ENCODE measurements around the gene ZHX3.

ZHX3 gene, protein sequence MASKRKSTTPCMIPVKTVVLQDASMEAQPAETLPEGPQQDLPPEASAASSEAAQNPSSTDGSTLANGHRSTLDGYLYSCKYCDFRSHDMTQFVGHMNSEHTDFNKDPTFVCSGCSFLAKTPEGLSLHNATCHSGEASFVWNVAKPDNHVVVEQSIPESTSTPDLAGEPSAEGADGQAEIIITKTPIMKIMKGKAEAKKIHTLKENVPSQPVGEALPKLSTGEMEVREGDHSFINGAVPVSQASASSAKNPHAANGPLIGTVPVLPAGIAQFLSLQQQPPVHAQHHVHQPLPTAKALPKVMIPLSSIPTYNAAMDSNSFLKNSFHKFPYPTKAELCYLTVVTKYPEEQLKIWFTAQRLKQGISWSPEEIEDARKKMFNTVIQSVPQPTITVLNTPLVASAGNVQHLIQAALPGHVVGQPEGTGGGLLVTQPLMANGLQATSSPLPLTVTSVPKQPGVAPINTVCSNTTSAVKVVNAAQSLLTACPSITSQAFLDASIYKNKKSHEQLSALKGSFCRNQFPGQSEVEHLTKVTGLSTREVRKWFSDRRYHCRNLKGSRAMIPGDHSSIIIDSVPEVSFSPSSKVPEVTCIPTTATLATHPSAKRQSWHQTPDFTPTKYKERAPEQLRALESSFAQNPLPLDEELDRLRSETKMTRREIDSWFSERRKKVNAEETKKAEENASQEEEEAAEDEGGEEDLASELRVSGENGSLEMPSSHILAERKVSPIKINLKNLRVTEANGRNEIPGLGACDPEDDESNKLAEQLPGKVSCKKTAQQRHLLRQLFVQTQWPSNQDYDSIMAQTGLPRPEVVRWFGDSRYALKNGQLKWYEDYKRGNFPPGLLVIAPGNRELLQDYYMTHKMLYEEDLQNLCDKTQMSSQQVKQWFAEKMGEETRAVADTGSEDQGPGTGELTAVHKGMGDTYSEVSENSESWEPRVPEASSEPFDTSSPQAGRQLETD

DNA sequence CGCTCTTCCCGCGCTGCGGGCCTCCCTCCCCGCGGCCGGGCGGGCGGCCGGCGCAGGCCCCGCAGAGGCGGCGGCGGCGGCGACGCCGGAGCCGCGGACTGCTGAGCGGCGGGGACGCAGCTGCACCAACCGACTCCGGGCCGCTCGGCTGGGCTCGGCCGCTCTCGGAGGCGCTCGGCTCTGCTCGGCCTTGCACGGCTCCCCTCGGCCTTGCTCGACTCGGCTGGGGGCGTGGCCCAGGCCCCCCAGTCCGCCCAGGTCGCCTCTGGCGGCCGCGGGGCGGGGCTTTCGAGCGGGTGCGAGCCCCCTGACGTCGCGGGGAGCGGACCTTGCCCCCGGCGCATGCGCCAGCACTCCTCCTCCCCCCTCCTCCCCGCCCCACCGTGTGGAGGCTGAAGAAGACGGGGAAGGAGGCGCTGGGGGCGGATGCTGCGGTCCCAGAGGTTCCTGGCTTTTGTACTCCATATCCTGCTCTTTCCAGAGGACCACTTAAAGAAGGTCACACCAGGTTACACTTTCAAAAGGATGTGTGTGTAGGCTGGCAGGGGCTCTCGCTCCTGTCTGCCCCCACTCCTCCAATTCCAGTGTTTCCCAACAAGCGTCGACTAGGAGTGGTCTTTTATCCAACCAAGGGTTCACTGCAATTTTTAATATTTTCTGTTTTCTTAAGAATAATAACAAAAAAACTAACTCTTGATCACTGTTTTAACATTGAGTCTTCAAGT lies at the start of gene ZHX3:
Gene ZHX3 (minus strand): TSS at position 186 of the 725 bp plus-strand sequence. CDS start 112,815 bp downstream, outside the sequence.
- DNase-seq (ENCODE audit: low spot score) = peak; percentile 96

GRCh38 chr20:41367393-41367695 lies 49.8 kb upstream of the ZHX3 start:
- DNase-seq (ENCODE audit: low spot score) = no peak

DNA sequence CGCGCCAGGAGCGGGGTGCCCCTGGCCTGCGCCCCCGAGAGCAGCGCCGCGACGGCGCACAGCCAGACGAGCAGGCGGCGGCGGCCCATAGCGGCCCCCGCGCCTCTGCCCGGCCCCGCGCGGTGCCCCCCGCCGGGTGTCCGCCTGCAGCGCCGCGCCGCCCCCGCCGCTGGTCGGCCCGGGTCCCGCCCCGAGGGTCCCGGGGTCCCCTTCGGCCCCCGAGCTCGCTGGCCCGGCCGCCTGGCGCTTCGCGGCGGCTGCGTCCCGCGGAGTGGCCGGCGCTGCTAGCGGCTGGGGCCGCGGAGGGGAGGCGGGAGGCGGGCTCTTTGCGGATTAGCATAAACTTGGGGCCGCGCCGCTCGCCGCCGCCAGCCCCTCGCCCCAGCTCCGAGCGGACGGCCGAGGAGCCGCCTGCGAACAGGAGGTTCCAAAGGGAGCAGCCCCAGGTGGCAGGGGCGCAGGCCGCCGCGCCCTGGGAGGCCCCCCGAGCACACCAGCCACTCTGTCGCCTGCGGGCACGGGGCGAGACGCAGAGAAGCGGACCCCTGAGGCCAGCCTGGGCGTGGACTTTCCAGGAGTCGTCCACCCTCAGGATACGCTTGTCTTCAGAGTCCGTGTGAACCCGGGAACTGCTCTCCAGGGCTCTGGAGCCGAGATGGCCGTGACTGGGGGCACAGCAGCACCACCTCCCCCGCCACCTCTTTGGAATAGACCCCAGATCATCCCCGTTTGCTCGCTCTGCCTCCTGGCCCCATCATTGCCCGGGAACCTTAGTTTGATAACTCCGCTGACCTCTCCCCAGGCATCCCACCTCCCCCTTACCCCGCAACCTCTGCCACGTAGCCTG lies 49.2 kb upstream of the ZHX3 start, which contains the start of gene EMILIN3:
Gene EMILIN3 (minus strand): TSS at position 273 of the 847 bp plus-strand sequence. CDS start 184 bp downstream, at position 89.
- no peak for DNase-seq (ENCODE audit: low spot score)

DNA sequence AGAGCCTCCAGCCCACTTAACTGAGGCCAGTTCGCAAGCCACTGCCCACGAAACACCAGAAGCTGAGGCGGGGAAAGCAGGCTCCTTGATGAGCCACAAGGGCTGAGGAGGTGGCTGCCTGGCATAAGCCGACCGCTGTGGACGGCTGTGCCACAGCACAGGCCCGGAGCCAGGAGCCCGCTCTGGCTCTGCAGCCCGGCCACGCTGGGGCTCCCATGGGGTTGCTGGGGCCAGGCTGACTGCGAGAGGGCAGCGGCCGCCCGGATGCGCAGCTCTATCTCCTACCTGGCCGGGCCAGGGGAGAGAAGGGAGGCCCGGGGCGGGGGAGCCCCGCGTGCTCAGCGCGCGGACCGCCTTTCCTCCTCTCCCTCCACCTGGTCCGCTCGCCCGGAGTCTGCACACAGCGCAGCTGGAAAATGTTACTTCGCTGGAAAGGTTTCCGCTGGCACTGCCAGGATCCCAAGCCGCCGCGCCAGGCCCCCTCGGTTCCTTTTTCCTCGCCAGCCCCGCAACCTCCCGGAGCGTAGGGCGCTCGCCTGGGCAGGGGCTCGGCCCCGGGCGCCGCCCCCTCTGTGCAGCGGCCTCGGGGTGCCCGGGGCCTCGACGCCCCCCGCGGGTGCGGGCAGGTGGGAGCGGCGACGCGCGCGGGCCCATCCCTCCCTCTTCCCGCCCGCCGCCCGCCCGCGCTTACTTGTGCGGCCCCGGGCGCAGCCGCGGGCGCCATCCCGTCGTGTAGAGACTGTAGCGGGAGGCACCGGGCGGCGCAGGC lies 48.4 kb upstream of the ZHX3 start:
- no peak for DNase-seq (ENCODE audit: low spot score)

GRCh38 chr20:41364967-41365765 lies 47.6 kb upstream of the ZHX3 start:
- no peak for DNase-seq (ENCODE audit: low spot score)

- no peak for DNase-seq (ENCODE audit: low spot score)
Observed at GRCh38 chr20:41364236-41364855, 46.8 kb upstream of the ZHX3 start.

- DNase-seq (ENCODE audit: low spot score) = no peak
Observed at GRCh38 chr20:41363601-41364000, 46.1 kb upstream of the ZHX3 start.

DNA sequence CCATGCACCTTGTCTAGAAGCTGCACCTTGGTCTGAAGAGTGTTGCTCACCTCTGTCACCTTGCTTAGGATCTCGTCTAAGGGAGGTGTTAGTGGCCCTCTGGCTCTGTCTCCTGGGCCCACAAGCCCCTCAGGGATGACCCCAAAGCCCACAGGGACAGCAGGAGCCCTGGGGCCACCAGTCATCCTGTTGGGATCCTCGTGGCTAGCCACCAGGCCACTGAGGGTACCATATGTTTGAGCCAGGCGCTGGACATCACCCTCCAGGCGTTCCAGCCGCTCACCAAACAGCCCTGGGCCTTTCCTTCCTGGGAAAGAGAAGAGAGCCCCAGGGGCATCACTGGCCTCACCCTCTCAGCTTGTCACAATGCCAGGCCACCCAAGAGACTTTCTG lies 45.2 kb upstream of the ZHX3 start:
- DNase-seq (ENCODE audit: low spot score) = no peak

DNA sequence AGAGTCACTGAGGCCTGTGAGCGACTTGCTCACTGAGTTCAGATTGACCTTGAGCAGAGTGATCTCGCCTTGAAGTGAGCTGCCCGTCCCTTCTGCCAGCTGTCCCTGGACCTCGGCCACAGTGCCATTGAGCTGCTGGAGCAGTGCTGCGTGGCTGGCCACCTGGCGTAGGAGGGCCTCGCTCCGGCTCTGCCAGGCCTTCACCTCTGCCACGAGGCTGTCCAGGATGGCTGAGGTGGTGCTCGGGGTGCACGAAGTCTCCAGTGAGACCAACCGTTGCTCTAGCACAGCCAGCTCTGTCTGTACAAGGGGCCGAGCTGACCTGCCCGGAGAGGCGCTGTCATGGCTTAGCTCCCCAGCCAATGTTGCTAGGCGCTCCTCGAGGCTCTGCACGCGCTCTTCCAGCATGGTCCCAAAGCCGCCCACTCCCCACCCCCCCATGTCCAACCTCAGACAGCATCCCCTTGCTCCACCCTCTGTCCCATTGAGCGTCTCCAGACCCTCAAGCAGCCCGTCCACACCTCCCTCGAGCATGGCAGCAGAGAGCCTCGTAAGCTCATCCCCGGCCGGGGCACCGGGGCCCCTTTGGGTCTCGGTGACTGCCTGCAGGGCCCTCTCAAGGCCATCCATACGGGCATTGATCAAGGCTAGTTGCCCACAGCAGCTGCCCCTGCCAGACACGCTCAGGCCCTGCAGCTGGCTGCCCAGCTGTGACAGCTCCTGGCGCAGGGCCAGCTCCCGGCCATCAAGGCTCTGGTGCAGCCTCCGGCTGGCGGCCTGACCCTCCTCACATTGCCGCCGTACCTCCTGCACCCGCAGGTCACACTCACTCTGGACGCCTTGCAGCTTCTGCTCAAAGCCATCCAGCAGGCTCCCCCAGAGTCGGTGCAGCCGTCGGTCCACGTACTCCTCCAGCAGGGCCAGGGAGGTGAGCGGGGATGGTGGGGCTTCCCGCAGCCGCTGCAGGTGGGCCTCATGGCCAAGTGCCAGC lies 44.5 kb upstream of the ZHX3 start:
- no peak for DNase-seq (ENCODE audit: low spot score)

DNA sequence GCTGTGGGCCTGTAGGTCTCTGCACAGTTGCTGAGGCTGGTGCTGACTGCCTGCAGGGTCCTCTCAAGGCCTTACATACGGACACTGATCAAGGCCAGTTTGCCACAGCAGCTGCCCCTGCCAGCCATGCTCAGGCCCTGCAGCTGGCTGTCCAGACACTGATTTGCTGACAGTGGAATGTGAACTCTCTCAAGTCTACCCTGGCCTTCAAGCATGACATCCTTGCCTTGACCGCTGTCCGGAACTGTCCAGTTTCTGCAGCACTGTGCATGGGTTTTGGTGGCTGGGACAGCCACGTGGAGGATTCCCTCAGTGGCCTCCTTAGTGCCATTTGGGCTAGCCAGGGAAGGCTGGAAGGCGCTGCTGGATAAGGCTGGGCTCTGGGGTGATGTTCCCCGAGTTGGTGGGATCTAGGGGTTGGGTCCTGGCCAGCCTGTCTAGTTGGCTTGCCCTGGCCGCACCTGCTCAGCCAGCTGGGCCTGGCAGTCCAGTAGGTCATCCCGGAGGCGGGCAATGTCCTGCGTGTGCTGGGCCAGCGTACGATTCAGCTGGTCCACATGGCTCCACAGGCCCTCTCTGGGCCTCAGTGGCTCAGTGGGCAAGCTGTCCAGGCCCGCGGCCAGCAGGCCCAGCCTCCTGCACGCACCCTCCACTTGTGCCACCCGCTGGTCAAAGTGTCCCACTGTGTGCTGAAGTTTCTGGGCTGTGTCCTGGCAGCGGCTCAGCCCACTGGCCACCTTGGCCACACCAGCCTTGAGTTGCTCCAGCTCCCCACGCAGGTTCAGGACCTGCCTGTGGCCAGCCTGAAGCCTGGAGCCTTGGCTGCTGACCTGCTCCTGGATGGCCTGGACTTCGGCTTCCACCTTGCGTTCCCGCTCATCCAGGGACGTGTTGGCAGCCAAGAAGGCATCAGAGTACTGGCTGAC lies 43.6 kb upstream of the ZHX3 start:
- DNase-seq (ENCODE audit: low spot score) = no peak

DNA sequence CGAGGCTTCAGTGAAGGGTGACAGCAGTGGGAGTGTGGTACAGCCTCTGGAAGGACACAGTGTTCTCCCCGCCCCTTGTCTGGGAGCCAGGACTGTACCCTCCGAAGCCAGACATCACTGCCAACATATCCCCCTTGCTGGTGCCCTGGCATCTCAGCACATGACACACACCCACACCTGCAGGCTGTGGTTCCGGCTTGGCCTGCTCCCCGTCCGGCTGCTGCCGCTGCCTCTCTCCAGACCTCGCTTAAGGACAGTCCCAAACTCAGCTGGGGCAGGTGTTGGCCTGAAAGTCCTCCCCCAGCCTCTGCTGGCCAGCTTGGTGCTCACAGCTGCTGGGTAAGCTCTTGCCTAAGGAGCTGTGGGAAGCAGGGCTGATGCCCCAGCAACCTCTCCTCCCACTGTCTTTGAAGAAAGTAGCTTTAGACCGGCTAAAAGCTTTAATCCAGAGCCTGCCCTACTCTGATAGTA lies 42.0 kb upstream of the ZHX3 start:
- no peak for DNase-seq (ENCODE audit: low spot score)

DNA sequence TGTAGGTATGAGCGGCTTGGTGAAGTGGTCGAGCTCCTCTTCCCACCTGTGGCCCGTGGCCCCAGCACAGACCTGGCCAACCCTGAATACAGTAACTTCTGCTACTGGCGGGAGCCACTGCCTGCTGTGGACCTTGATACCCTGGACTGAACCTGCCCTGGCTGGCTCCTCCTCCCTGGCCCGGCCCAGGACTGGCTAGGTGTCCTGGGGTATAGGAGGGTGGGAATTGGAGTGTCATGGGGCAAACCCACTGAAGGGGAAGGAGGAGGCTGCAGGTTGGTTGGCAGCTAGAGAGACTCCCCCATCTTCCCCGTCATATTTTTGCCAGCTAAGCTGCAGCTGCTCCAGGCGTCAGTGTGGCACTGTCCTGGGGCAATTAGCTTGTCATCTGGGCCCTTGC lies 41.2 kb upstream of the ZHX3 start:
- no peak for DNase-seq (ENCODE audit: low spot score)

- no peak for DNase-seq (ENCODE audit: low spot score)
Observed at GRCh38 chr20:41358230-41358629, 40.7 kb upstream of the ZHX3 start.

GRCh38 chr20:41357424-41358163 lies 40.1 kb upstream of the ZHX3 start:
- DNase-seq (ENCODE audit: low spot score) = no peak

DNA sequence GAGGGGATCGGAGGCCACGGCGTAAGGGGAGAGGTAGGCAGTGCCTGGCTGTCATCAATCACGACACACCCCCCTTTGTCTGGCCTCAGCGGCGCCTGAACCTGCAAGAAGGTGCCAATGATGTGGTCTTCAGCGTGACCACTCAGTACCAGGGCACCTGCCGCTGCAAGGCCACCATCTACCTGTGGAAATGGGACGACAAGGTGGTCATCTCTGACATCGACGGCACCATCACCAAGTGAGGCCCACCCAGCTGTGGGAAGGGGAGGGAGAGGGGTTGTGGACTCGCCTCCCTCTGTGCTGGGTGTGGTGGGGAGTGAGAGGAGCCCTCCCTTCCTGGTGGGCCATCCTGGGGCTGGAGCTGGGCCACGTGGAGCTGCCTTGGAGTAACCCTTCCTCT lies 39.4 kb upstream of the ZHX3 start:
- DNase-seq (ENCODE audit: low spot score) = no peak

DNA sequence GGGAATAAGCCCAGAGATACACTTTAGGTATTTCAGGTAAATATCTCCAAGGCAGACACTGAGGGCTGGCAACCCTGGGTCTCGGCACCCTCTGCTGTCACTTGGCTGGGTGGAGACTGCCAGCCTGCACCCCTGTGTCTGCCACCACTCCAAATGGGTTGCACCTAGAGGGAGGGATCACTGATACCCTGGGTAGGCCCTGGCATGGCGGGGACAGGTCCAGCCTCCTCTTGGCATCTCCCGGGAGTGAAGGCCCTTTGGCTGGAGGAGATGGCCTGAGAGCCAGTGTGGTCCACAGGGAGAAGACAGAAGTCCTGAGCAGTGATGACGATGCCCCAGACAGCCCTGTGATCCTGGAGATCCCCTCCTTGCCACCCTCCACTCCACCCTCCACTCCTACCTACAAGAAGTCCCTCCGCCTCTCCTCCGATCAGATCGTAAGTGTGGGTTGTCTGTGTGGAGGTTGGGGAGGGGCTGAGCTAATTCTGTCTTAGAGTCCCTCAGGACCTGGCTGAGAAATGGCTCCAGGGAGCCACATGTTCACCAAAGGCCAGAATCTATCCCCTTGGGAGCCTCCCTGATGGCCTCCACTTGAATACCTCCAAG lies 38.2 kb upstream of the ZHX3 start:
- no peak for DNase-seq (ENCODE audit: low spot score)

Measured in pons (tissue), 1 donor.